Peyer's patch (tissue), 4 donors: Measurements from ENCODE around the gene ARMC9. TPM values are rescaled to one million over a fixed set of nuclear protein-coding genes. Genes with fewer than 3 reads are reported as not detected.

Experiments used
- DNase-seq, 3 donors: peaks; one replicate each; pipeline ENCODE4 v3.0.0-alpha.2; 2017 to 2019
- H3K27ac ChIP-seq, 4 donors: fragments of 200-600 bp; sonication (generic); one replicate each; pipeline ENCODE4 v1.5.1; 2016 to 2019
- H3K27me3 ChIP-seq, 2 donors: fragments of 200-600 bp; sonication (generic); one replicate each; pipeline ENCODE4 v1.5.1; 2019
- H3K36me3 ChIP-seq, 3 donors: fragments of 200-600 bp; sonication (generic); one replicate each; pipeline ENCODE4 v1.5.1; 2016 to 2019
- H3K4me1 ChIP-seq, 4 donors: fragments of 200-600 bp; sonication (generic); one replicate each; pipeline ENCODE4 v1.5.1; 2016 to 2019
- H3K4me3 ChIP-seq, 4 donors: fragments of 200-600 bp; sonication (generic); 1 replicate in 3 of 4; 2 replicates in 1 of 4; pipeline ENCODE4 v1.5.1; 2016 to 2019; ENCODE audit warnings: mild to moderate bottlenecking in 1 of 4
- H3K9me3 ChIP-seq, 4 donors: fragments of 200-600 bp; sonication (generic); one replicate each; pipeline ENCODE4 v1.5.1; 2016 to 2019; ENCODE audit warnings: mild to moderate bottlenecking in 1 of 4
- POLR2A ChIP-seq, 2 donors: fragments of 450-650 bp; IDR thresholded peaks; one replicate each; pipeline ENCODE4 v1.5.1; 2017; ENCODE audit warnings: antibody characterized with exemption in 2 of 2, mild to moderate bottlenecking in 2 of 2, moderate library complexity in 2 of 2
- total RNA-seq, 4 donors: library from RNA; depleted of rRNA; stranded (reverse); fragments of >200 nt; gene quantifications; one replicate each; pipeline ENCODE4 v1.1.0, GENCODE V29; 2016
- TF ChIP-seq, protein P1 (sequence below), 6 experiments: fragments of 450-650 bp in 4 of 6; fragments of 200-600 bp in 2 of 6; sonication (generic) in 1 of 6; IDR thresholded peaks; one replicate each; pipeline ENCODE4 v1.5.1; 2017 to 2019; ENCODE audit warnings: antibody characterized with exemption in 6 of 6, mild to moderate bottlenecking in 3 of 6, moderate library complexity in 1 of 6

The ARMC9 gene
- total RNA-seq, 4 donors from 2014 or later = 3.3 to 15.7 (median 10.5) TPM

DNA sequence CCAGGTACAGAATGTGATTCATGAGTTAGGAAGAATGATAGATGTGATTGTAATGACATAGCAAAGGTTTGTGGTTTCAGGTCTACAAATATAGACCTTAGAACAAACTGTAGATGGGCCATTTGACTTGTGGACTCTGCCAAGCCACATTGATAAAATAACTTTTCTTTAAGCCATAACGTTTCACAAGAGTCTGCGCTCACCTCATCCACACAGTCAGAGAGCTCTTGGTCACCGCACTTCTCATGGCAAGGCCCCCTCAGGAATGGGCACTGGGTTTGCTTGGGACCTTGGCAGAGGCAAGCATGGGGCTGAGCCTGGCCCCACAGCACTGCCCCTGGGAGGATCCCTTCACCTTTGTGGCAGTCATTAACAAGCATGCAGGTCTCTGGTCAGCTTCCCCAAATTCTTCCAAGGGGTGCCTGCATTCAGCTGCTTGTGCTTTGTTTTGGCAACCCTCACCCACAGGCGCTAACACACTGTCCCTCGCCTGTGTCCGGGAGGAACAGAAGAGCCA, 14.0 kb downstream of the ARMC9 start:
- H3K27me3 ChIP-seq = no peaks in the 10 kb centered on the region
- no peaks in the 10 kb centered on the region for H3K9me3 ChIP-seq
- no peak overlapping the region for H3K4me3 ChIP-seq
- TF ChIP-seq POLR2A (IDR thresholded peaks at IDR 0.05) = no peak
- TF ChIP-seq, protein P1, sequence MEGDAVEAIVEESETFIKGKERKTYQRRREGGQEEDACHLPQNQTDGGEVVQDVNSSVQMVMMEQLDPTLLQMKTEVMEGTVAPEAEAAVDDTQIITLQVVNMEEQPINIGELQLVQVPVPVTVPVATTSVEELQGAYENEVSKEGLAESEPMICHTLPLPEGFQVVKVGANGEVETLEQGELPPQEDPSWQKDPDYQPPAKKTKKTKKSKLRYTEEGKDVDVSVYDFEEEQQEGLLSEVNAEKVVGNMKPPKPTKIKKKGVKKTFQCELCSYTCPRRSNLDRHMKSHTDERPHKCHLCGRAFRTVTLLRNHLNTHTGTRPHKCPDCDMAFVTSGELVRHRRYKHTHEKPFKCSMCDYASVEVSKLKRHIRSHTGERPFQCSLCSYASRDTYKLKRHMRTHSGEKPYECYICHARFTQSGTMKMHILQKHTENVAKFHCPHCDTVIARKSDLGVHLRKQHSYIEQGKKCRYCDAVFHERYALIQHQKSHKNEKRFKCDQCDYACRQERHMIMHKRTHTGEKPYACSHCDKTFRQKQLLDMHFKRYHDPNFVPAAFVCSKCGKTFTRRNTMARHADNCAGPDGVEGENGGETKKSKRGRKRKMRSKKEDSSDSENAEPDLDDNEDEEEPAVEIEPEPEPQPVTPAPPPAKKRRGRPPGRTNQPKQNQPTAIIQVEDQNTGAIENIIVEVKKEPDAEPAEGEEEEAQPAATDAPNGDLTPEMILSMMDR (IDR thresholded peaks at IDR 0.05) = no peak
- peaks cover 0 to 18% (median 0%) of the 10 kb centered on the region in 3 donors for H3K36me3 ChIP-seq
- no peak for DNase-seq
- peak overlapping the region in 1 of 4 donors; percentile 13 for H3K27ac ChIP-seq
- no peaks in the 10 kb centered on the region for H3K4me1 ChIP-seq

DNA sequence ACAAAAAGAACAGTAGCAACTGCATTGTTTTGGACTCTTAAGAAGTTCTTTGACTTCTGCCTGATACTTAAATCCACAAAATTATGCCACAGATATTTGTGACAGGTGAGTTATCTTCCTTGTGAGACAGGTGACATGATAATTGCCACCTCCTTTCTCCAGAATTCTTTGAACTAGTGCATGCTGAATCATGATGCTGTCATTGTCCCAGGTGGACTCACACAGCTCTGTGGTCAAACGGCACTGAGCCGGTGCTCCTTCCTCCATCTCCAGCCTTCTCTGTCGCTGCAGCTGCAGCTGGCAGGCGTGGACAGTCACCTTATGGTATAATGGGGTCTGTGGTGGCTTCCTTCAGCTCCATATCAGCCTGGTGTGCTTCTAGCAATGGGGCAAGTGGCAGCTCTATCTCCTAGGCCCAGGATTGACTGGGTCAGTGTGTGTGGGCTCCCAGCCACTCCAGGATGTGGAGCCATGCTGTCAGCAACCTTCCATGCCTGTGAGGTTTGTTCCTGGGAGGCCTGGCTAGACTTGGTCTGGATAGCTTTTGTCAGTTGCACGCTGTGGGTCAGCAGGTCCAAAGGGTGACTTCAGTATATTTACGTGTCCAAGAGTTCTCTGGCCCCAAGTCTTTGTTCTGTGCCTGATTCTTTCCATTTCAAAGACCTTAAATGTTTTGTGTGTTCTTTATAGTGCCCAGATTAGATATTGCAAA, 15.7 kb downstream of the ARMC9 start:
- Histone ChIP-seq H3K4me3 (no peak overlapping the region), H3K4me1 (no peaks in the 10 kb centered on the region), H3K9me3 (no peaks in the 10 kb centered on the region), H3K27ac (no peak overlapping the region), H3K36me3 (peaks cover 0 to 12% (median 0%) of the 10 kb centered on the region in 3 donors), H3K27me3 (no peaks in the 10 kb centered on the region)
- no peak for TF ChIP-seq POLR2A (IDR thresholded peaks at IDR 0.05)
- TF ChIP-seq, protein P1 (IDR thresholded peaks at IDR 0.05) = no peak
- DNase-seq = no peak

DNA sequence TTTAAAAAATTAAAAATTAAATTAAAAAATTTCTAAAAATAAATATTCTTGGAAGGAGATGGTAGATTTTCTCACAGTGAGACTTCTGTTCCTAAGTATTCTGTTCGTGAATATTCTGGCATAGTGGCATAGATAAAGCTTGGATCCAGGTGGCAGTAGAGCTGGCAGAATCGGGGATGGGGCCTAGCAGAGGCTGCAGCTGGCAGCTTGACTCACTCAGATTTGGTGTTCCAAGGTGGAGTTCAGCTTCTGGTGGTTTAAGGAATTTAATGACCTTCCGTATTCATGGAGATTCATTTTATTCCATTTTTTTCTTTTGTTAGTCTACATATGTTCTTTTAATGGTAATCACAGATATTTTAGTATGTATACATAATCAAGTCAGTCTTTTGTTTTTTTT, 19.9 kb downstream of the ARMC9 start:
- Histone ChIP-seq H3K9me3 (no peaks in the 10 kb centered on the region), H3K4me3 (no peak overlapping the region), H3K27me3 (no peaks in the 10 kb centered on the region), H3K27ac (no peak overlapping the region), H3K36me3 (peaks cover 0 to 12% (median 0%) of the 10 kb centered on the region in 3 donors), H3K4me1 (no peaks in the 10 kb centered on the region)
- no peak for DNase-seq
- TF ChIP-seq POLR2A (IDR thresholded peaks at IDR 0.05) = no peak
- TF ChIP-seq, protein P1 (IDR thresholded peaks at IDR 0.05) = no peak

- H3K4me1 ChIP-seq = no peaks in the 10 kb centered on the region
- H3K36me3 ChIP-seq = peaks cover 0 to 9% (median 0%) of the 10 kb centered on the region in 3 donors
- no peaks in the 10 kb centered on the region for H3K27me3 ChIP-seq
- DNase-seq = no peak
- H3K27ac ChIP-seq = no peak overlapping the region
- TF ChIP-seq POLR2A (IDR thresholded peaks at IDR 0.05) = no peak
- TF ChIP-seq, protein P1 (IDR thresholded peaks at IDR 0.05) = no peak
- no peak overlapping the region for H3K4me3 ChIP-seq
- H3K9me3 ChIP-seq = no peaks in the 10 kb centered on the region
These were observed 20.9 kb downstream of the ARMC9 start for GRCh38 chr2:231219289-231219688.

GRCh38 chr2:231221761-231222160, 23.3 kb downstream of the ARMC9 start:
- no peak for TF ChIP-seq POLR2A (IDR thresholded peaks at IDR 0.05)
- TF ChIP-seq, protein P1 (IDR thresholded peaks at IDR 0.05) = no peak
- no peaks in the 10 kb centered on the region for H3K36me3 ChIP-seq
- no peak for DNase-seq
- peak overlapping the region in 3 of 4 donors; percentile 28 to 82 (median 38) for H3K27ac ChIP-seq
- no peaks in the 10 kb centered on the region for H3K9me3 ChIP-seq
- H3K4me3 ChIP-seq = no peak overlapping the region
- no peaks in the 10 kb centered on the region for H3K4me1 ChIP-seq
- no peaks in the 10 kb centered on the region for H3K27me3 ChIP-seq
